AG04450 (cell line): ENCODE results near the gene TTC1. TPM values are rescaled to one million over a fixed set of nuclear protein-coding genes. Genes with fewer than 3 reads are reported as not detected.
"Not testable (repeated sequence)": the region's sequence is repeated elsewhere in the genome, so short reads cannot be mapped to it uniquely, and the experiment has no call there.

Experiments used
- CTCF ChIA-PET: fragments of 300-600, 350-600 bp; formaldehyde crosslinking; extraction: SDS; loops from one replicate; lab custom pipeline; 2022; ENCODE audit warnings: antibody characterized with exemption, inconsistent platforms; lab: Charles Lee
- POLR2A ChIA-PET: fragments of 350-600 bp; formaldehyde crosslinking; extraction: SDS; loops from one replicate; lab custom pipeline; 2021; ENCODE audit warnings: antibody characterized with exemption, inconsistent platforms; lab: Yijun Ruan, JAX
- DNase-seq: peaks from one replicate; pipeline ENCODE4 v3.0.0-alpha.2; 2011; ENCODE audit warnings: low read depth, low spot score
- H3K27ac ChIP-seq: one replicate; pipeline ENCODE4 v1.5.1; 2012; ENCODE audit warnings: low read depth, low read length, control low read depth
- H3K27me3 ChIP-seq: one replicate; pipeline ENCODE4 v1.6.0; 2012; ENCODE audit warnings: low read length; ENCODE audit not compliant: control insufficient read depth, insufficient read depth
- H3K4me3 ChIP-seq: 2 replicates; pipeline ENCODE4 v1.5.1; 2011; ENCODE audit warnings: mild to moderate bottlenecking, low read depth, low read length, control low read depth
- H3K9me3 ChIP-seq: 2 replicates; pipeline ENCODE4 v1.5.1; 2012; ENCODE audit warnings: low read length; ENCODE audit not compliant: control insufficient read depth, insufficient read depth
- CTCF ChIP-seq: IDR thresholded peaks from 2 replicates; pipeline ENCODE4 v1.5.1; 2011; ENCODE audit warnings: low read depth, low read length, control low read depth, inconsistent platforms
- polyA plus RNA-seq: library from polyadenylated mRNA; depleted of rRNA; stranded (reverse); fragments of >200 nt; gene quantifications from 2 replicates; pipeline ENCODE4 v1.2.3, GENCODE V29; 2011

Gene TTC1
- polyA plus RNA-seq, 1 experiment = 53.7 TPM

- Histone ChIP-seq H3K4me3 (no peak overlapping the region), H3K27ac (no peak overlapping the region), H3K27me3 (peaks cover 3% of the 10 kb centered on the region), H3K9me3 (no peaks in the 10 kb centered on the region)
- DNase-seq = no peak
- CTCF ChIA-PET = interaction anchor here (0.5 to 2.9 kb wide), 33 partner anchors 8 to 655 kb away, joined by 3 to 16 read pairs (median 4); no protein-coding TSS in a partner anchor
- POLR2A ChIA-PET = no interaction called here
- TF ChIP-seq CTCF = peak; percentile 75
These were observed 43.7 kb upstream of the TTC1 start for GRCh38 chr5:159965031-159965837.

DNA sequence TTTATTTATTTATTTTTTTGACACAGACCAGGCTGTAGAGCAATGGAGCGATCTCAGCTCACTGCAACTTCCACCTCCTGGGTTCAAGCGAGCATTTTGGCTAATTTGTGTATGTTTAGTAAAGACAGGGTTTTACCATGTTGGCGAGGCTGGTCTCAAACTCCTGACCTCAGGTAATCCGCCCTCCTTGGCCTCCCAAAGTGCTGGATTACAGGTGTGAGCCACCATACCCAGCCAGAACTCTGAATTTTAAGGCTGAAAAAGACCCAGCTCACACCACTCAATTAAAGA, 43.2 kb upstream of the TTC1 start:
- POLR2A ChIA-PET, H3K9me3 ChIP-seq, H3K4me3 ChIP-seq, H3K27ac ChIP-seq, H3K27me3 ChIP-seq, DNase-seq: not testable (repeated sequence)
- CTCF ChIA-PET = interaction anchor here (0.6 to 2.6 kb wide), 20 partner anchors 8 to 655 kb away, joined by 3 to 11 read pairs (median 4); no protein-coding TSS in a partner anchor

DNA sequence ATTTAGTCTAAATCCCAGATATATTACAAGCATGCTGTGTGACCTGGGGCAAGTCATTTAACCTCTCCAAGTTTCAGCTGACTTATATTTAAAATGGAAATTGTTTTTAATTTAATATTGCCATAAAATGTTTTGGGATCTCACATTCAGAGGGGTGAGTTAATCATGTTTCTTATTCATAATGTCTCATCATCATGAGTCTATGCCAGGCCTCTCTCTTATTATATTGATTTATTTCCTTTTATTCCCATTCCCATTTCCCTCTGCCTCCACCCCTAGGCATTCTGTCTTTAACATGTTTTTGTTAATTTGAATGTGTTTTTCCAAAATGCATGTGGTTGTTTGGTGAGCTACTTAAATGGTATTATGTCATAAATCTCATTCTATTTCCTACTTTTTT, 39.0 kb upstream of the TTC1 start:
- no peak for DNase-seq
- H3K27ac ChIP-seq = no peak overlapping the region
- CTCF ChIA-PET = interaction anchor here (1.4 to 1.8 kb wide), 2 partner anchors 17 to 525 kb away, joined by 3 to 6 read pairs; no protein-coding TSS in a partner anchor

DNA sequence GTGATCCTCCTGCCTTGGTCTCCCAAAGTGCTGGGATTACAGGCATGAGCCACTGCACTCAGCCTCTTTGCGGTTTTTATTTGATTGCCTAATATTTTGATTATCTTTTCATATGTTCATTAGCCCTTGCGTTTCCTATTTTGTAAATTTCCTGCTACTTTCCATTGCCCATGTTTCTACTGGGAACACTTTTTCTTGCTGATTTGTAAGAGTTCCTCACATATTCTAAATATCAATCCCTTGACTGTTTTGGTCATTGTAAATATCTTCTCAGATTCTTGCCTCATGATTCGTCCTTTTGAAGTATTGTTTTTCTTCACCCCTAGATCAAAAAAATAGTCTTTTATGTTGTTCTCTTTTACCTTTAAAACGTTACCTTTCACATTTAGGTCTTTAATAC, 37.9 kb upstream of the TTC1 start:
- TF ChIP-seq CTCF = no peak
- Histone ChIP-seq H3K4me3 (no peak overlapping the region), H3K9me3 (peaks cover 4% of the 10 kb centered on the region; the same call in 1 of the 2 replicates), H3K27ac (peak overlapping the region; percentile 73), H3K27me3 (peaks cover 3% of the 10 kb centered on the region)
- ChIA-PET CTCF (interaction anchor here (1.4 kb wide), 1 partner anchor 526 kb away, joined by 3 read pairs; no protein-coding TSS in a partner anchor), POLR2A (no interaction called here)
- DNase-seq = no peak

More for the DNA sequence above, 39.0 kb upstream of the TTC1 start:
- POLR2A ChIA-PET = no interaction called here
- Histone ChIP-seq H3K9me3 (peaks cover 4% of the 10 kb centered on the region; the same call in 1 of the 2 replicates), H3K27me3 (peaks cover 3% of the 10 kb centered on the region), H3K4me3 (no peak overlapping the region)
- TF ChIP-seq CTCF = no peak

GRCh38 chr5:159971514-159971913, 37.4 kb upstream of the TTC1 start:
- ChIA-PET CTCF (no interaction called here), POLR2A (no interaction called here)
- H3K9me3 ChIP-seq = peaks cover 4% of the 10 kb centered on the region; the same call in 1 of the 2 replicates
- no peaks in the 10 kb centered on the region for H3K27me3 ChIP-seq
- H3K27ac ChIP-seq = peak overlapping the region; percentile 61
- H3K4me3 ChIP-seq = no peak overlapping the region
- no peak for DNase-seq
- TF ChIP-seq CTCF = no peak
